ENCODE measurements around the gene JPT1. TPM values are rescaled to one million over a fixed set of nuclear protein-coding genes. Genes with fewer than 3 reads are reported as not detected.

The JPT1 gene
- total and polyA plus RNA-seq, 10 donors, result 47.1 to 192 (median 99.5) TPM

DNA sequence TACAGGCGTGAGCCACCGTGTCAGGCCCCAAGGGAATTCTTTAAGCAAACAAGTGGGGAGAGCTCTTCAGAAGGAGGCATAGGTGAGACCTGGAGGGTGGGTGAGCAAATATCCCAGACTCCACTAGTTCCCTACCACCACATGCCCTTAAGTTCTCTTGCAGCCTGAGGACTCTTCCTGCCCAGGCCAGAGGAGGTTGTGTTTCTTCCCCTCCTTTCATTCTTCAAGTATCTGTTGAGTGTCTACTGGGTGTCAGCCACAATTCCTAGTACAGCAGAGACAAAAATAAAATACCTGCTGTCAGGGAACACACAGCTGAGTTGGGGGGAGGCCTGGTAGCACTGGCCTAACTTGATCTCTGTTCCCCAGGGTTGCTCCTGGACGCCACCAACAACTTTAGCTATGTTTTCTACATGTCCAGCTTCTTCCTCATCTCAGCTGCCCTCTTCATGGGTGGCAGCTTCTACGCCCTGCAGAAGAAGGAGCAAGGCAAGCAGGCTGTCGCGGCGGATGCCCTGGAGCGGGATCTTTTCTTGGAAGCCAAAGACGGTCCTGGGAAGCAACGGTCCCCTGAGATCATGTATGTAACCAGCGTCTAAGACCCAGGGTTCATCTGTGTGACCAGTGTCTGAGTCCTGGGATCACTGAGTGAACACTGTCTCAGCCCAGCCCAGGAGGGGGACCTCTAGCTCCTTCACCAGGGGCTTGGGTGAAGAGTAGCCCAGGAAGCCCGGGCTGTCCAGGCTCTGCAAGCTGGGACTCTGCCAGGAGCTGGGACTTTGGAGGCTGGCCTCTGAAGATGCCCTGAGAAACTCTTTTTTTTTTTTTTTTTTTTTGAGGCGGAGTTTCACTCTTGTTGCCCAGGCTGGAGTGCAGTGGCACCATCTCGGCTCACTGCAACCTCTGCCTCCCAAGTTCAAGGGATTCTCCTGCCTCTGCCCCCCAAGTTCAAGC lies 50.4 kb downstream of the JPT1 start:
- H3K27ac ChIP-seq, result no peak overlapping the region
- H3K36me3 ChIP-seq, result peaks cover 0 to 47% (median 10%) of the 10 kb centered on the region in 6 donors
- no peaks in the 10 kb centered on the region for H3K27me3 ChIP-seq (replicated peaks in 1 of 7)
- H3K4me3 ChIP-seq, result no peak overlapping the region
- TF ChIP-seq, protein P1, sequence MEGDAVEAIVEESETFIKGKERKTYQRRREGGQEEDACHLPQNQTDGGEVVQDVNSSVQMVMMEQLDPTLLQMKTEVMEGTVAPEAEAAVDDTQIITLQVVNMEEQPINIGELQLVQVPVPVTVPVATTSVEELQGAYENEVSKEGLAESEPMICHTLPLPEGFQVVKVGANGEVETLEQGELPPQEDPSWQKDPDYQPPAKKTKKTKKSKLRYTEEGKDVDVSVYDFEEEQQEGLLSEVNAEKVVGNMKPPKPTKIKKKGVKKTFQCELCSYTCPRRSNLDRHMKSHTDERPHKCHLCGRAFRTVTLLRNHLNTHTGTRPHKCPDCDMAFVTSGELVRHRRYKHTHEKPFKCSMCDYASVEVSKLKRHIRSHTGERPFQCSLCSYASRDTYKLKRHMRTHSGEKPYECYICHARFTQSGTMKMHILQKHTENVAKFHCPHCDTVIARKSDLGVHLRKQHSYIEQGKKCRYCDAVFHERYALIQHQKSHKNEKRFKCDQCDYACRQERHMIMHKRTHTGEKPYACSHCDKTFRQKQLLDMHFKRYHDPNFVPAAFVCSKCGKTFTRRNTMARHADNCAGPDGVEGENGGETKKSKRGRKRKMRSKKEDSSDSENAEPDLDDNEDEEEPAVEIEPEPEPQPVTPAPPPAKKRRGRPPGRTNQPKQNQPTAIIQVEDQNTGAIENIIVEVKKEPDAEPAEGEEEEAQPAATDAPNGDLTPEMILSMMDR (IDR thresholded peaks at IDR 0.05 in 8 of 11, conservative IDR thresholded peaks at IDR 0.05 in 3 of 11), result no peak
- TF ChIP-seq POLR2AphosphoS5 (IDR thresholded peaks at IDR 0.05), result no peak
- no peak for TF ChIP-seq POLR2A (IDR thresholded peaks at IDR 0.05)
- H3K4me1 ChIP-seq, result peaks cover 3 to 28% (median 9%) of the 10 kb centered on the region in 6 donors
- 89 to 97% (median 93%) methylated on average over 13 to 14 of the region's 14 CpGs for WGBS, 5 donors
- DNase-seq, result no peak
- H3K9me3 ChIP-seq, result no peaks in the 10 kb centered on the region
- intact Hi-C loops (cut with DNase I; ENCODE audit: low total_unique reads), result no loop called here

DNA sequence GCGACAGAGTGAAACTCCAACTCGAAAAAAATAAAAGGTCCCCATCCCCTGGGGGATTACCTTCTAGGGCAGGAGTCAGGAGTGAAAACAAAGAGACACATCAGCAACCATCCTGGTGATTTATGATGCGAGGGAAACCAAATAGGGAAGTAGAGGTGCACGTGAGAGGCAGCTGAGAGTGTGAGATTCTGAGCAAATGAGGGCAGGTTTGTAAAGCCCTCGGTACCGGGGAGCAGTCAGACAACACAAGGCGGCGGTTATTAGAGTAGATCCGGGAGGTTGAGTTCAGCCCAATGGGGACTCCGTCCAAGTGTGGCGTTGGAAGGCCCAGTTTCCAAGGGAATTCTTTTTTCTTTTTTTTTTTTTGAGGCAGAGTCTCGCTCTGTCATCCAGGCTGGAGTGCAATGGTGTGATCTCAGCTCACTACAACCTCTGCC lies 51.9 kb downstream of the JPT1 start:
- TF ChIP-seq POLR2AphosphoS5 (IDR thresholded peaks at IDR 0.05) (peak in 1 of 3 donors; percentile 27), POLR2A (IDR thresholded peaks at IDR 0.05) (no peak)
- intact Hi-C loops (cut with DNase I; ENCODE audit: low total_unique reads), result no loop called here
- no peaks in the 10 kb centered on the region for H3K9me3 ChIP-seq
- 36 to 55% (median 43%) methylated on average over 12 of the region's 12 CpGs for WGBS, 5 donors
- H3K27ac ChIP-seq, result peak overlapping the region in 1 of 8 donors; percentile 18
- H3K27me3 ChIP-seq (replicated peaks in 1 of 7), result no peaks in the 10 kb centered on the region
- H3K36me3 ChIP-seq, result peaks cover 0 to 62% (median 12%) of the 10 kb centered on the region in 6 donors
- no peak overlapping the region for H3K4me3 ChIP-seq
- DNase-seq, result no peak
- H3K4me1 ChIP-seq, result peaks cover 0 to 24% (median 6%) of the 10 kb centered on the region in 6 donors

DNA sequence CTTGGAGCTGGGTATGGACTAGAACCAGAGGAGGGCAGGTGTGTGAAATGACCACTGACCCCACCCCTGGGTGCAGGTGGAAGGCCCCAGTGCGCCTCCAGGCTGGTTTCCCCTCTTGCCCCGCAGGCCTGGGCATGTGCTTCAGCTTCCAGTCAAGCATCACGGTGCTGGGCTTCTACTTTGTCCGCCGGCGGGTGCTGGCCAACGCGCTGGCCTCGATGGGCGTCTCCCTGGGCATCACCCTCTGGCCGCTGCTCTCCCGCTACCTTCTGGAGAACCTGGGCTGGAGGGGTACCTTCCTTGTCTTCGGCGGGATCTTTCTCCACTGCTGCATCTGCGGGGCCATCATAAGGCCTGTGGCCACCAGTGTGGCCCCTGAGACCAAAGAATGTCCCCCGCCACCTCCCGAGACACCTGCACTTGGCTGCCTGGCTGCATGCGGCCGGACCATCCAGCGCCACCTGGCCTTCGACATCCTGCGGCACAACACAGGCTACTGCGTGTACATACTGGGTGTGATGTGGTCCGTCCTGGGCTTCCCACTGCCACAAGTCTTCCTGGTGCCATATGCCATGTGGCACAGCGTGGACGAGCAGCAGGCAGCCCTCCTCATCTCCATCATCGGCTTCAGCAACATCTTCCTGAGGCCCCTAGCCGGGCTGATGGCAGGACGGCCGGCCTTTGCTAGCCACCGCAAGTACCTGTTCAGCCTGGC lies 54.3 kb downstream of the JPT1 start:
- Histone ChIP-seq H3K27ac (no peak overlapping the region), H3K9me3 (no peaks in the 10 kb centered on the region), H3K4me1 (peaks cover 0 to 41% (median 18%) of the 10 kb centered on the region in 6 donors), H3K4me3 (no peak overlapping the region), H3K27me3 (replicated peaks in 1 of 7) (no peaks in the 10 kb centered on the region), H3K36me3 (peaks cover 0 to 57% (median 12%) of the 10 kb centered on the region in 6 donors)
- intact Hi-C loops (cut with DNase I; ENCODE audit: low total_unique reads), result no loop called here
- WGBS, 5 donors, result 95 to 99% (median 97%) methylated on average over 23 to 31 of the region's 31 CpGs
- no peak for DNase-seq
- TF ChIP-seq, protein P1 (IDR thresholded peaks at IDR 0.05 in 8 of 11, conservative IDR thresholded peaks at IDR 0.05 in 3 of 11), result no peak
- peak in 1 of 3 donors; percentile 17 for TF ChIP-seq POLR2AphosphoS5 (IDR thresholded peaks at IDR 0.05)

DNA sequence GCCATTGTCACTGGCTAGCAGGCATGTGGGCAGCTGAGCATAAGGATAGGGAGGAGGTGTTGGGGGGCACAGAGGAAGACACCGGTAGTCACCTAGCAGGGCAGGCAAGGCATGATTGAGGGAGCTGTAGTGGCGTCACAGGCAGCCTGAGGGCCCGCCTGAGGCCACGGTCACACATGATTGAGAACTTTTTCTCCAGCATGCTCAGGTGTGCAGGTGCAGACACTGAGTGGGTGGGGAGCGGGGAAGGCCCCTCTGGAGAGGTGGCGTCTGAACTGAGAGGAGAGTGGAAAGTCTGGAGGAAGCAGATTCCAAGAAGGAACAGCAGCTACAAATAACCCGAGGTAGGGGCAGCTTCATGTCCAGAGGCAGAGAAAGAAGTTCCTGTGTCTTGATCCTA lies 55.5 kb downstream of the JPT1 start:
- H3K27ac ChIP-seq, result no peak overlapping the region

More for the DNA sequence above, 55.5 kb downstream of the JPT1 start:
- H3K4me3 ChIP-seq, result no peak overlapping the region
- WGBS, 5 donors, result 81 to 92% (median 88%) methylated on average over 7 of the region's 7 CpGs
- peaks cover 0 to 55% (median 12%) of the 10 kb centered on the region in 6 donors for H3K36me3 ChIP-seq
- intact Hi-C loops (cut with DNase I; ENCODE audit: low total_unique reads), result no loop called here
- H3K27me3 ChIP-seq (replicated peaks in 1 of 7), result no peaks in the 10 kb centered on the region
- peaks cover 0 to 49% (median 21%) of the 10 kb centered on the region in 6 donors for H3K4me1 ChIP-seq
- H3K9me3 ChIP-seq, result no peaks in the 10 kb centered on the region
- TF ChIP-seq POLR2A (IDR thresholded peaks at IDR 0.05) (no peak), POLR2AphosphoS5 (IDR thresholded peaks at IDR 0.05) (no peak)
- TF ChIP-seq, protein P1 (IDR thresholded peaks at IDR 0.05 in 8 of 11, conservative IDR thresholded peaks at IDR 0.05 in 3 of 11), result no peak
- no peak for DNase-seq

Data from spleen (tissue), 11 donors.